SIG-M5 treated with dmso at 0.1 percent for 504 hours (cell line): ENCODE data around the gene PRKACB.

Experiments
- DNase-seq: peaks from one replicate; lab custom pipeline; 2025; ENCODE audit not compliant: unreplicated experiment; lab: John Stamatoyannopoulos, UW

Gene PRKACB

GRCh38 chr1:84155517-84155916 lies 11.4 kb downstream of the PRKACB start:
- no peak for DNase-seq

GRCh38 chr1:84156210-84156621 lies 12.1 kb downstream of the PRKACB start:
- DNase-seq: peak; percentile 12

- DNase-seq: peak; percentile 33
These were observed 15.6 kb downstream of the PRKACB start for GRCh38 chr1:84159533-84160240.

- DNase-seq: no peak
These were observed 18.2 kb downstream of the PRKACB start for GRCh38 chr1:84162295-84162694.

- DNase-seq: no peak
These were observed 19.3 kb downstream of the PRKACB start for GRCh38 chr1:84163123-84163931.

GRCh38 chr1:84164161-84164560 lies 20.1 kb downstream of the PRKACB start:
- no peak for DNase-seq

- no peak for DNase-seq
These were observed 20.5 kb downstream of the PRKACB start for GRCh38 chr1:84164567-84165021.

- DNase-seq: no peak
These were observed 21.5 kb downstream of the PRKACB start for GRCh38 chr1:84165601-84166000.

GRCh38 chr1:84166797-84167196 lies 22.7 kb downstream of the PRKACB start:
- DNase-seq: no peak

- DNase-seq: no peak
These were observed 24.7 kb downstream of the PRKACB start for GRCh38 chr1:84168783-84169182.

- DNase-seq: no peak
These were observed 26.1 kb downstream of the PRKACB start for GRCh38 chr1:84170171-84170570.

GRCh38 chr1:84171481-84171880 lies 27.4 kb downstream of the PRKACB start:
- DNase-seq: no peak

- no peak for DNase-seq
These were observed 30.0 kb downstream of the PRKACB start for GRCh38 chr1:84174051-84174556.

- no peak for DNase-seq
These were observed 37.4 kb downstream of the PRKACB start for GRCh38 chr1:84181350-84182005.

- no peak for DNase-seq
These were observed 46.4 kb downstream of the PRKACB start for GRCh38 chr1:84190455-84190854.

- DNase-seq: no peak
These were observed 48.6 kb downstream of the PRKACB start for GRCh38 chr1:84192681-84193080.

GRCh38 chr1:84198832-84199231 lies 54.8 kb downstream of the PRKACB start:
- no peak for DNase-seq

GRCh38 chr1:84199257-84199656 lies 55.2 kb downstream of the PRKACB start:
- no peak for DNase-seq

GRCh38 chr1:84202126-84202525 lies 58.1 kb downstream of the PRKACB start:
- no peak for DNase-seq

GRCh38 chr1:84206375-84206774 lies 62.3 kb downstream of the PRKACB start:
- DNase-seq: no peak

GRCh38 chr1:84208935-84209334 lies 64.9 kb downstream of the PRKACB start:
- no peak for DNase-seq
